IMR-90 (cell line): ENCODE data around the gene AMPD3.

Source experiments
- CEBPB ChIP-seq: IDR thresholded peaks from 2 replicates; pipeline ENCODE4 v1.6.1; 2012; ENCODE audit warnings: low read depth, low read length, improper control_type of control experiment
- FOS ChIP-seq: fragments of 150-350 bp; IDR thresholded peaks from 2 replicates; pipeline ENCODE4 v1.6.1; 2016; ENCODE audit warnings: low read depth, low read length
- MAFK ChIP-seq: IDR thresholded peaks from 2 replicates; pipeline ENCODE4 v1.6.1; 2012; ENCODE audit warnings: low read depth, low read length, improper control_type of control experiment
- MAZ ChIP-seq: IDR thresholded peaks from 2 replicates; pipeline ENCODE4 v1.6.1; 2012; ENCODE audit warnings: low read depth, mild to moderate bottlenecking, low read length, improper control_type of control experiment, moderate library complexity, borderline replicate concordance
- MXI1 ChIP-seq: IDR thresholded peaks from 2 replicates; pipeline ENCODE4 v1.6.1; 2012; ENCODE audit warnings: low read depth, mild to moderate bottlenecking, low read length, moderate library complexity, borderline replicate concordance
- POLR2A ChIP-seq: IDR thresholded peaks from 2 replicates; pipeline ENCODE4 v1.6.1; 2012; ENCODE audit warnings: mild to moderate bottlenecking, low read depth, low read length
- RAD21 ChIP-seq: IDR thresholded peaks from 2 replicates; pipeline ENCODE4 v1.6.1; 2012; ENCODE audit warnings: low read length, improper control_type of control experiment
- RCOR1 ChIP-seq: IDR thresholded peaks from 2 replicates; pipeline ENCODE4 v1.6.1; 2012; ENCODE audit warnings: mild to moderate bottlenecking, low read length, improper control_type of control experiment; ENCODE audit not compliant: insufficient replicate concordance
- RFX5 ChIP-seq: IDR thresholded peaks from 2 replicates; pipeline ENCODE4 v1.8.0; 2012; ENCODE audit warnings: low read depth, mild to moderate bottlenecking, low read length, moderate library complexity
- SMC3 ChIP-seq: fragments of 150-350 bp; IDR thresholded peaks from 2 replicates; pipeline ENCODE4 v1.6.1; 2016; ENCODE audit warnings: low read depth, mild to moderate bottlenecking, antibody characterized with exemption, low read length, moderate library complexity
- TF ChIP-seq, protein P1 (sequence below): conservative IDR thresholded peaks from 2 replicates; pipeline ENCODE4 v1.5.1; 2012; ENCODE audit warnings: mild to moderate bottlenecking, low read depth, low read length, improper control_type of control experiment
- TF ChIP-seq, protein P2 (sequence below): fragments of 150-350 bp; IDR thresholded peaks from 2 replicates; pipeline ENCODE4 v1.6.1; 2017; ENCODE audit warnings: mild to moderate bottlenecking, antibody characterized with exemption, low read length, low read depth
- TF ChIP-seq, protein P3 (sequence below): fragments of 150-350 bp; IDR thresholded peaks from 2 replicates; pipeline ENCODE4 v1.6.1; 2016; ENCODE audit warnings: low read depth, mild to moderate bottlenecking, low read length, moderate library complexity, borderline replicate concordance

DNA sequence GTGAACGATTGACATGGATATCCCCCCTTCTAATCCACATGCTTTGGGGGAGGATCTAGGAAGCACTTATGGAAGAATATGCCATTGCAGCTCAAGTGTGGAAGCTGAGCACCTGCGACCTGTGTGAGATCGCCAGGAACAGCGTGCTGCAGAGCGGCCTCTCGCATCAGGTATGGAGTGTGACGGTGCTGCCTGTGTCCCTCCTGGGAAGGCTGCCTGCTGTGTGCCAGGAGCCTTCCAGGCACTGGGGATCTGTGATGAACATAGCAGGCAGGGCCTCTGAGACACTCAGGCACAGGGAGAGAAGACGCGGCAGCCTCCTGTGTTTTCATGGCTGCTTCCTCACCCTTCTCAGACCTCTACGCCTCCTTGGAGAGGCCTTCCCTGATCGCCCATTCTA lies 49.4 kb downstream of the AMPD3 start:
- TF ChIP-seq, protein P1, sequence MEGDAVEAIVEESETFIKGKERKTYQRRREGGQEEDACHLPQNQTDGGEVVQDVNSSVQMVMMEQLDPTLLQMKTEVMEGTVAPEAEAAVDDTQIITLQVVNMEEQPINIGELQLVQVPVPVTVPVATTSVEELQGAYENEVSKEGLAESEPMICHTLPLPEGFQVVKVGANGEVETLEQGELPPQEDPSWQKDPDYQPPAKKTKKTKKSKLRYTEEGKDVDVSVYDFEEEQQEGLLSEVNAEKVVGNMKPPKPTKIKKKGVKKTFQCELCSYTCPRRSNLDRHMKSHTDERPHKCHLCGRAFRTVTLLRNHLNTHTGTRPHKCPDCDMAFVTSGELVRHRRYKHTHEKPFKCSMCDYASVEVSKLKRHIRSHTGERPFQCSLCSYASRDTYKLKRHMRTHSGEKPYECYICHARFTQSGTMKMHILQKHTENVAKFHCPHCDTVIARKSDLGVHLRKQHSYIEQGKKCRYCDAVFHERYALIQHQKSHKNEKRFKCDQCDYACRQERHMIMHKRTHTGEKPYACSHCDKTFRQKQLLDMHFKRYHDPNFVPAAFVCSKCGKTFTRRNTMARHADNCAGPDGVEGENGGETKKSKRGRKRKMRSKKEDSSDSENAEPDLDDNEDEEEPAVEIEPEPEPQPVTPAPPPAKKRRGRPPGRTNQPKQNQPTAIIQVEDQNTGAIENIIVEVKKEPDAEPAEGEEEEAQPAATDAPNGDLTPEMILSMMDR: no peak
- TF ChIP-seq POLR2A (no peak), CEBPB (no peak), SMC3 (no peak), RAD21 (no peak), RFX5 (no peak), FOS (no peak), MAZ (no peak), RCOR1 (no peak), MXI1 (no peak), MAFK (no peak)
- TF ChIP-seq, protein P2, sequence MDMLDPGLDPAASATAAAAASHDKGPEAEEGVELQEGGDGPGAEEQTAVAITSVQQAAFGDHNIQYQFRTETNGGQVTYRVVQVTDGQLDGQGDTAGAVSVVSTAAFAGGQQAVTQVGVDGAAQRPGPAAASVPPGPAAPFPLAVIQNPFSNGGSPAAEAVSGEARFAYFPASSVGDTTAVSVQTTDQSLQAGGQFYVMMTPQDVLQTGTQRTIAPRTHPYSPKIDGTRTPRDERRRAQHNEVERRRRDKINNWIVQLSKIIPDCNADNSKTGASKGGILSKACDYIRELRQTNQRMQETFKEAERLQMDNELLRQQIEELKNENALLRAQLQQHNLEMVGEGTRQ: no peak
- TF ChIP-seq, protein P3, sequence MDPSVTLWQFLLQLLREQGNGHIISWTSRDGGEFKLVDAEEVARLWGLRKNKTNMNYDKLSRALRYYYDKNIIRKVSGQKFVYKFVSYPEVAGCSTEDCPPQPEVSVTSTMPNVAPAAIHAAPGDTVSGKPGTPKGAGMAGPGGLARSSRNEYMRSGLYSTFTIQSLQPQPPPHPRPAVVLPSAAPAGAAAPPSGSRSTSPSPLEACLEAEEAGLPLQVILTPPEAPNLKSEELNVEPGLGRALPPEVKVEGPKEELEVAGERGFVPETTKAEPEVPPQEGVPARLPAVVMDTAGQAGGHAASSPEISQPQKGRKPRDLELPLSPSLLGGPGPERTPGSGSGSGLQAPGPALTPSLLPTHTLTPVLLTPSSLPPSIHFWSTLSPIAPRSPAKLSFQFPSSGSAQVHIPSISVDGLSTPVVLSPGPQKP: no peak
